Body of pancreas (tissue), 4 donors: ENCODE results near the gene KCNQ4.

Experiments
- CTCF ChIP-seq, 7 experiments: fragments of 450-650 bp in 4 of 7; fragments of 200-600 bp in 3 of 7; sonication (generic) in 3 of 7; IDR thresholded peaks; one replicate each; pipeline ENCODE4 v1.5.1; 2016 to 2019; ENCODE audit warnings: antibody characterized with exemption in 7 of 7
- POLR2A ChIP-seq, 3 donors: fragments of 450-650 bp; IDR thresholded peaks; one replicate each; pipeline ENCODE4 v1.6.1; 2016; ENCODE audit warnings: antibody characterized with exemption in 3 of 3, mild to moderate bottlenecking in 2 of 3

- no peak for TF ChIP-seq CTCF (IDR thresholded peaks at IDR 0.05)
- TF ChIP-seq POLR2A (IDR thresholded peaks at IDR 0.05): no peak
These were observed 60.5 kb downstream of the KCNQ4 start for GRCh38 chr1:40844079-40844478.
